Endometrial microvascular endothelial cells (primary cell): ENCODE measurements around the gene SLC5A12. TPM values are rescaled to one million over a fixed set of nuclear protein-coding genes. Genes with fewer than 3 reads are reported as not detected.
"Not testable (repeated sequence)": the region's sequence is repeated elsewhere in the genome, so short reads cannot be mapped to it uniquely, and the experiment has no call there.

Source experiments
- in situ Hi-C: cut with HindIII; loops from 2 replicates; pipeline ENCODE4 v1.10.0; 2017; ENCODE audit warnings: low sequenced_read_pairs, low pct_unique_long_range_greater_than_20kb; ENCODE audit errors: inconsistent ontology term
- total RNA-seq: library from RNA; depleted of rRNA; stranded (reverse); fragments of >200 nt; gene quantifications from one replicate; pipeline ENCODE4 v1.2.3, GENCODE V29; 2015; ENCODE audit errors: inconsistent ontology term

Gene SLC5A12
- total RNA-seq, 1 donor from 2014 or later: not detected

- in situ Hi-C loops: no loop called here
Observed at GRCh38 chr11:26675233-26675928, 46.5 kb downstream of the SLC5A12 start.

- in situ Hi-C loops: no loop called here
Observed at GRCh38 chr11:26665946-26666345, 55.9 kb downstream of the SLC5A12 start.

GRCh38 chr11:26665036-26665435, 56.8 kb downstream of the SLC5A12 start:
- in situ Hi-C loops: no loop called here

GRCh38 chr11:26662916-26663315, 58.9 kb downstream of the SLC5A12 start:
- in situ Hi-C loops: no loop called here

- in situ Hi-C loops: no loop called here
Observed at GRCh38 chr11:26655287-26655686, 66.6 kb downstream of the SLC5A12 start.

GRCh38 chr11:26651916-26652315, 69.9 kb downstream of the SLC5A12 start:
- in situ Hi-C loops: no loop called here

GRCh38 chr11:26649884-26650283, 72.0 kb downstream of the SLC5A12 start:
- in situ Hi-C loops: no loop called here

GRCh38 chr11:26643314-26643713, 78.5 kb downstream of the SLC5A12 start:
- in situ Hi-C loops: not testable (repeated sequence)

- in situ Hi-C loops: no loop called here
Observed at GRCh38 chr11:26632691-26633159, 89.1 kb downstream of the SLC5A12 start.

GRCh38 chr11:26626346-26626745, 95.5 kb downstream of the SLC5A12 start:
- in situ Hi-C loops: no loop called here

GRCh38 chr11:26623076-26623659, 98.7 kb downstream of the SLC5A12 start:
- in situ Hi-C loops: no loop called here

GRCh38 chr11:26622181-26622580, 99.7 kb downstream of the SLC5A12 start:
- in situ Hi-C loops: no loop called here

- in situ Hi-C loops: no loop called here
Observed at GRCh38 chr11:26621132-26621531, 100.7 kb downstream of the SLC5A12 start.

- in situ Hi-C loops: no loop called here
Observed at GRCh38 chr11:26620282-26621045, 101.4 kb downstream of the SLC5A12 start.

- in situ Hi-C loops: no loop called here
Observed at GRCh38 chr11:26618441-26618840, 103.4 kb downstream of the SLC5A12 start.

Other genes starting within 250 kb of the SLC5A12 start
- not detected for gene MUC15, start 149.8 kb downstream of the SLC5A12 start, total RNA-seq